Upper lobe of left lung (tissue), 4 donors: Measurements from ENCODE around the gene PIM3.

Source experiments
- EP300 ChIP-seq, 4 donors: sonication (generic); formaldehyde crosslinking; IDR thresholded peaks; one replicate each; pipeline ENCODE4 v1.5.1; 2017; ENCODE audit warnings: antibody characterized with exemption in 4 of 4, control low read depth in 2 of 4
- POLR2A ChIP-seq, 4 donors: fragments of 450-650 bp; IDR thresholded peaks; one replicate each; pipeline ENCODE4 v1.5.1; 2016 to 2017; ENCODE audit warnings: antibody characterized with exemption in 4 of 4, mild to moderate bottlenecking in 2 of 4
- POLR2AphosphoS5 ChIP-seq, 2 donors: sonication (generic); formaldehyde crosslinking; IDR thresholded peaks; one replicate each; pipeline ENCODE4 v1.5.1; 2017; ENCODE audit warnings: antibody characterized with exemption in 2 of 2
- TF ChIP-seq, protein P1 (sequence below), 6 experiments: fragments of 450-650 bp in 4 of 6; fragments of 200-600 bp in 2 of 6; sonication (generic) in 2 of 6; IDR thresholded peaks; one replicate each; pipeline ENCODE4 v1.5.1; 2016 to 2019; ENCODE audit warnings: antibody characterized with exemption in 6 of 6

DNA sequence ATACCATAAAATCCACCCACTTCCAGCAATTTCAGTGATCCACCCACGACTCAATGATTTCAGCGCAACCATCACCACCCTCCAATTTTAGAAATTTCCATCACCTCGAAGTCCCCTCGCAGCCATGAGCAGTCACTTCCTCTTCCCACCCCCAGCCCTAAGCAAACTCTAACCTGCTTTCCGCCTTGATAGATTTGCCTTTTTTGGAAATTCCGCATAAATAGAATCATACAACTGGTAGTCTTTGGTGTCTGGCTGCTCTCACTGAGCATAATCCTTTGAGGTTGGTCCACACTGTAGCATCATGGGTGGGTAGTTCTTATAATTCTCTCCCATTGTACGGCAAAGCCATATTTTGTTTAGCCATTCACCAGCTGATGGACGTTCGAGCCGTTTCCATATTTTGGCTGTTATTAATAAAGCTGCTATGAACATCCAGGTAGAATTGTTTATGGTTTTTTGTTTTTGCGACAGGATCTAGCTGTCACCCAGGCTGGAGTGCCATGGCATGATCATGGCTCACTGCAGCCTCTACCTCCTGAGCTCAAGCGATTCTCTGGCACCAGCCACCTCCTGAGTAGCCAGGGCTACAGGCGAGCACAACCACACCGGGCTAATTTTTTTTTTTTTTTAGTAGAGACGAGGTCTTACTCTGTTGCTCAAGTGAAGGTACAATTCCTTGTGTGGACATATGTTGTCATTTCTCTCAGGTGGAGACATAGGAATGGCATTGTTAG, 16.0 kb downstream of the PIM3 start:
- TF ChIP-seq, protein P1, sequence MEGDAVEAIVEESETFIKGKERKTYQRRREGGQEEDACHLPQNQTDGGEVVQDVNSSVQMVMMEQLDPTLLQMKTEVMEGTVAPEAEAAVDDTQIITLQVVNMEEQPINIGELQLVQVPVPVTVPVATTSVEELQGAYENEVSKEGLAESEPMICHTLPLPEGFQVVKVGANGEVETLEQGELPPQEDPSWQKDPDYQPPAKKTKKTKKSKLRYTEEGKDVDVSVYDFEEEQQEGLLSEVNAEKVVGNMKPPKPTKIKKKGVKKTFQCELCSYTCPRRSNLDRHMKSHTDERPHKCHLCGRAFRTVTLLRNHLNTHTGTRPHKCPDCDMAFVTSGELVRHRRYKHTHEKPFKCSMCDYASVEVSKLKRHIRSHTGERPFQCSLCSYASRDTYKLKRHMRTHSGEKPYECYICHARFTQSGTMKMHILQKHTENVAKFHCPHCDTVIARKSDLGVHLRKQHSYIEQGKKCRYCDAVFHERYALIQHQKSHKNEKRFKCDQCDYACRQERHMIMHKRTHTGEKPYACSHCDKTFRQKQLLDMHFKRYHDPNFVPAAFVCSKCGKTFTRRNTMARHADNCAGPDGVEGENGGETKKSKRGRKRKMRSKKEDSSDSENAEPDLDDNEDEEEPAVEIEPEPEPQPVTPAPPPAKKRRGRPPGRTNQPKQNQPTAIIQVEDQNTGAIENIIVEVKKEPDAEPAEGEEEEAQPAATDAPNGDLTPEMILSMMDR (IDR thresholded peaks at IDR 0.05): no peak
- TF ChIP-seq EP300 (IDR thresholded peaks at IDR 0.05): no peak
- TF ChIP-seq POLR2A (IDR thresholded peaks at IDR 0.05): no peak
- TF ChIP-seq POLR2AphosphoS5 (IDR thresholded peaks at IDR 0.05): no peak
